NCI-H2171 treated with DMSO at 0.1 percent for 48 hours (cell line): ENCODE data around the gene MFRP.

Source experiments
- DNase-seq: peaks from one replicate; lab custom pipeline; 2025; lab: John Stamatoyannopoulos, UW

MFRP gene

GRCh38 chr11:119318240-119319135 lies 28.0 kb downstream of the MFRP start:
- no peak for DNase-seq

DNA sequence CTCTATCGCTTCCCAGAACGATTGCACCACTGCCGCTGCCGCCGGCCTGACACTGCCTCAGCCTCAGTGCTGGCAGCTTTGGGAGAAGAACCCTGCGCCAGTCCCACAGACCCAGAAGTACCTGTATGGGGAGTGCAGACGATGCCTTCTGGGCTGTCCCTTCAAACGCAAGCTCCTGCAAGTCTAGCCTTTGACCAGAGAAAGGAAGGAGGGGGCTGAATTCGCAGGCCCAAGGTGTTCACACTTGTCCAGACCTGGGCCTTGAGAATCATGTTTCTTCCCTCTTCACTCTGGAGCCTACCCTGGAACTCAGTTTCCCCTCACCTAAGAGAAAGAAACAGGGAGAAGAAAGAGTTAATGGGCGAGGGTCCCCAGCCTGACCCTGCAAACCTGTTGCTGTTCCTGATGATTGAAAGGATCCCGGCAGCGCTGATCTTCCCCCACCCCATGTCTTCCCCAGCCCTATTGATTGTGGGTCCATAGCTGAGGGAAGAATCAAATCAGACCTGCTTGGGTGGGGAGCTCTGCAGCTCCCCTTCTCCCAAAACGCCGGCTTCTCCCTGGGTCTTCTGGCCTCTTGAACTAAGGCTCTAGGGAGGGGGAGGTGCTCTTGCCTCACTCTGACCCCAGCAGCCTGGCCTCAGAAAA lies 28.8 kb downstream of the MFRP start:
- DNase-seq, result no peak

DNA sequence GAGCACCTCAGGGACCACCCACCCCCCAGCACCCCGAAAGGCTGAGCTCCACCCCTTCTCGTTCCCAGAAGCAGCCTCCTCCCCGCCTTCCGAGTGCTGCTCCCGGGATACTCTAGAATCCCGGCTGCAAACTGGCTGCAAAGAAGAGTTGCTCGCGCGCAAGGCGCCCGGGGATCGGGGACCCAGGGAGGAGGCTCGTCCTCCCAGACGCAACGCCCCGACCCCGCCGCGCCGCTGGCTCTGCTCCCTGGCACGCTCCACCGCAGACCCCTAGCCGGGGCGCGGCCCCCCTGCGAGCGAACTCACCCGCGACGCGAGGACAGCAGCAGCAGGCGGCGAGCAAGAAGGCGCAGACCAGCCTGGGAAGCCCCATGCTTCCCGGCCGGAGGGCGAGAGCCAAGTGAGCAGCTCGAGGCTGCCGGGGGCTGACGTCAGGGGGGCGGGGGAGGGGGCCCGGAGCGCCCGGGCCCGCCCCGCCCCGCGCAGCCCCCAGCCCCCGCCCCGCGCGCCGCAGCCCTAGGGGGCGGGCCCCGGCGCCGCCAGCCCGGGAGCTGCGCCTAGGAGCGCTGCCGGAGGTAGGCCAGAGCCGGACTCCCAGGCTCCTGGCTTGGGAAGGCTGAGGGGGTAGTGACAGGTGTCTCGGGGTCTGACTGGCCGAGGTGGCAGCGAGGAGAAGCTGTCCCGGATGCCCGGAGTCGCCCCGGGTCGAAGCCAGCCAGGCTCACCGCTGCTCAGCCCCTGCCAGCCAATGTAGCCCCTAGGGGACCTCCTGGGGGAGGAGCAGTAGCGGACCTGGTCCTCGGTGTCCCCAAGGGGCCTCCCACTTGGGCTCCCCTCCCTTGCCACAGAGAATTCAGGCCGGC lies 29.5 kb downstream of the MFRP start, which contains the start of gene MCAM:
Gene MCAM, minus strand, starts transcription at position 402 of the 863 bp plus-strand sequence. Its CDS starts 29 bp downstream, at position 373.
- DNase-seq, result peak; percentile 42

DNA sequence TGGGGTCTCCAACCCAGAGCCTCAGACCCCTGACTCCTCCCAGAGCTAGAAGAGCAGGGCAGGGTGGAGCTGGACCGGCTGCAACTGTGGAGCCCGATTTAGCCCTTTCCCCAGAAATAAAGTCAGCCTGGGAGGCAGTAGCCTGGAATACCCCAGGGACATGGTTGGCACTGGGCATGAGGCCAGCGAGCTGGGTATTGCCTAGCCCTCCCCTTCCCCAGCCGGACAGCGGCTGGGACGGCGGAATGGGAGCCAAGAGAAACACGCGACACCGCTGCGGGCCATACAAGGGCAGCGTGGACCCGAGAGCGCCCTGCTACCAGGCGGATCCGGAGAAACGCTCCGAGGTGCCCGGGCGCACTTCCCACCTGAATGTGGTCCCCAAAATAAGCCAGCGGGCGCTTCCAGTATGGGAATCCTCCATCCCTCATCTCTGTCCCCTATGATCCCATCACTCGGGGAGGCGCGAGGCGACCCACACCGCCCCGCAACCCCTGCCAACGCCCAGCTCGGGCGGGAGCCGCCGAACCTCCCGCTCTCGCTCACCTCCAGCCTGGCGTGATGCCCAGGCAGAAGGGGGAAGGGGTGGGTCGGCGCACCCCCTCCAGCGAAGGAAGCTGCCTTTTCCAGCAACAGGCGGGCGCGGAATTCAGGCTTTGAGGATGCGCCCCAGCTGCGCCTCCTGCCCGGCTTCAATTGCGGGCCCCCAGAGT lies 30.3 kb downstream of the MFRP start:
- DNase-seq, result peak; percentile 42

GRCh38 chr11:119315131-119316015 lies 31.1 kb downstream of the MFRP start:
- DNase-seq, result peak; percentile 39

GRCh38 chr11:119314726-119315125 lies 31.8 kb downstream of the MFRP start:
- DNase-seq, result no peak

GRCh38 chr11:119310682-119311052 lies 35.8 kb downstream of the MFRP start:
- DNase-seq, result no peak

DNA sequence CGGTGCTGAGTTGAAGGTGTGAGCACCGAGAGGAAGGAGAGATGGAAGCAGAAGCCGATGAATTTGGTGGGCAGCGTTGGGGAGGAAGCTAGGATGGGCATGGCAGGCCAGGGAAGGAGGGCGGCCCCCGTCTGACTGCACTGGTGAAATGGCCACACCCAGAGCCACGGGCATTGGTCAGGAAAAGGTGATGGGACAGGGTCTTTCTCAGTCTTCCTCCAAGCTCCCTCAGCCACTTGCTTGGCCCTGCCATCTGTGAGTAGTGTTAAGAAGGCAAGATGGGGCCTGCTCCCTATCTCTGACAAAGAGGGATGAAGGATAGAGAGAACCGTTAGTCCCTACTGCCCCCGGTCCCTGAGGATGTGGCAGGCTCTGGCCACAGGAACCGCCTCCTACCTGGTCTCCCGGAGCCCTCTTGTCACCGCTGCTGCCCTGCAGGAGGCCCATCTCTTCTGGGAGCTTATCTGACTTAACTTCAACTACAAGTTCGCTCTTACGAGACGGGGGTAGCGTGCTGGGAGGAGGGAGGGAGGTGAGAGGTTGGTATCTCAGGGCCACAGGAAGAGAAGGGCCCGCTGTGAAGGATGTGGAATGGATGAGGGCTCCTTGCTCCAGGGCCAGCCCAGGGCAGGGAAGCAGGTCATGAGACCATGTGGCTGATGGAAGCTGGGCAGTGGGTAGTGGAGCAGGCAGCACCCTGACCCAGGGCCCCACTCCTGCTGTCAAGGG lies 36.4 kb downstream of the MFRP start:
- DNase-seq, result no peak

DNA sequence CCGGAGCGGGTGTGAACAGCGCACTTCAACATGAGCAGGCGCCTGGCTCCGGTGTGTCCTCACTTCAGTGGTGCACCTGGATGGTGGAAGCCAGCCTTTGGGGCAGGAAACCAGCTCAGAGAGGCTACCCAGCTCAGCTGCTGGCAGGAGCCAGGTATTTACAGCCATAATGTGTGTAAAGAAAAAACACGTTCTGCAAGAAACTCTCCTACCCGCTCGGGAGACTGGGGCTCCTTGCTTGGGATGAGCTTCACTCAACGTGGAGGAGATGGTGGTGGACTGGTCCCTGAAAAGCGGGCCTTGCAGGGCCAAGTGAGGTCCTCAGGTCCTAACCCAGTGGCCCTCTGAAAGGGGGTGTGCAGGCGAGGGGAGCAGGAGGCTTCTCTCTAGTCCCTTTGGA lies 37.1 kb downstream of the MFRP start:
- no peak for DNase-seq

- no peak for DNase-seq
Observed at GRCh38 chr11:119307974-119308373, 38.5 kb downstream of the MFRP start.

DNA sequence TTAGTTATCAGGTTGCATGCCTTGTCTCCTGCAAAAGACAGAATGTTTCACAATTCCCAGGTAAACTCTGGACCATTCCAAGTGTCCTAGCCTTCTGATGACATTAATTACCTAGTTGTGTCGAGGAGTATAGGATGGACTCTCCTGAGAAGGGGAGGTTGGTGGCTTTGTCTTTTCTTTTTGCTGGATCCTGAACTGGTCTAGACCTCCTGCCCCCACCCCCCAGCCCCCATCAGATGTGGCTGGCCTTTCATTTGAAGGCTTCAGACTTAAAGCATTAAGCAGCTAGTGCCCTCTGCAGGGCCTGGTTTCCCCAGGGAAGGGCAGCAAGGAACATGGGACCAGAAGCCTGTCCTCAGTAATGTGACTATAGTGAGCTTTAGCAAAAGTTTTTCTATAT lies 39.3 kb downstream of the MFRP start:
- no peak for DNase-seq

DNA sequence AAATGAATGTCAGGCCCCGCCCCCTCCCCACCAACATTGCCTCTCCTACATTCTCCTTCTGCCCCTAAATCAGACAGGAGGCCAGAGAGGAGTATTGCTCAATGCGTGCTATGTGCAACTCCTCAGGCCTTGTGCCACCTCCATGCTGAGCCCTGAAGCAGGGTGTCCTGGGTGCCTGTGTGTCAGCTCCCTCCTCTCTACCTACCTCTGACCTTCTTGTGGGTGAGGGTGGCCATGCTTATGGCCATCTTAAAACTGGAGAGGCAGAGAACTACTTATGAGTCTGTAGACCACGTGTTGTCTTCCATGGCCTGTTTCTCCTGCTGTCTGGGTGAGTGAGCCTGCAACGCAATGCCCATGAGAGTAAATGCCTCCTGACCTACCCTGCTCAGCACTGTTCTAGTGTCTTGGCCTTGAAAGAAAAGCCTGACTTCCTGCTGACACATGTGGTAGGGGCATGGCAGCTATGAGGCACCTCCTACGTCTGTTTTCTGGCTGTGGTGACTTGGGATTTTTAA lies 40.1 kb downstream of the MFRP start:
- no peak for DNase-seq

GRCh38 chr11:119305556-119306372 lies 40.7 kb downstream of the MFRP start:
- DNase-seq, result no peak

GRCh38 chr11:119303227-119303718 lies 43.2 kb downstream of the MFRP start:
- no peak for DNase-seq

GRCh38 chr11:119300198-119300964 lies 46.1 kb downstream of the MFRP start:
- DNase-seq, result peak; percentile 6

GRCh38 chr11:119299416-119299815 lies 47.1 kb downstream of the MFRP start:
- DNase-seq, result no peak

DNA sequence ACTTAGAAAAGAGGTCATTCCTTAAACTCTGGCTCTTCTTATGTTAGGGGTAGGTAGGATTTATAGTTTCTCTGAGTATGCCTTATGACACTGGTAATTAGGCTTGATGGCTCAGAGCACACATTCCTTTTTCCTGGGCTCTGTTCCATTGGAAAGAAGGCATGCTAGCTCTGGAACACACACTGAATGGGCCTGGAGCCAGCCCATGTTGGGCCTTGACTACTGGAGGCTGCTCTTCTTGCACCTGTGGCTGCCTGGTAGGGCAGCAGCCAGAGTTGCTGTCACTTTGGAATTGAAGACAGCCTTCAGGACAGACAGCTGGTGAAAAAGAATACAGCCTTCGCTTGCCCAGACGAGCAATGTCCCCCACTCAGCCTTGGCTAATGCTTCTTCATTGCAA lies 47.8 kb downstream of the MFRP start:
- DNase-seq, result no peak

- DNase-seq, result no peak
Observed at GRCh38 chr11:119297938-119298337, 48.6 kb downstream of the MFRP start.
